Vagina (tissue), 2 donors: ENCODE data around the gene ITGB3. TPM values are rescaled to one million over a fixed set of nuclear protein-coding genes. Genes with fewer than 3 reads are reported as not detected.
"Not testable (repeated sequence)": the region's sequence is repeated elsewhere in the genome, so short reads cannot be mapped to it uniquely, and the experiment has no call there.

ENCODE experiments used
- DNase-seq, 2 donors: peaks; one replicate each; pipeline ENCODE4 v3.0.0-alpha.2; 2017; ENCODE audit errors: extremely low spot score in 2 of 2
- H3K27ac ChIP-seq: fragments of 200-600 bp; sonication (generic); one replicate; pipeline ENCODE4 v1.5.1; 2019
- H3K27me3 ChIP-seq: fragments of 200-600 bp; sonication (generic); one replicate; pipeline ENCODE4 v1.5.1; 2019
- H3K36me3 ChIP-seq, 2 donors: fragments of 200-600 bp; sonication (generic); one replicate each; pipeline ENCODE4 v1.5.1; 2017 to 2019
- H3K4me1 ChIP-seq: fragments of 200-600 bp; sonication (generic); one replicate; pipeline ENCODE4 v1.5.1; 2019
- H3K4me3 ChIP-seq, 2 donors: fragments of 200-600 bp; sonication (generic); 1 replicate in 1 of 2; 2 replicates in 1 of 2; pipeline ENCODE4 v1.5.1; 2016 to 2019
- H3K9me3 ChIP-seq: fragments of 200-600 bp; sonication (generic); one replicate; pipeline ENCODE4 v1.5.1; 2019
- CTCF ChIP-seq, 3 experiments: fragments of 450-650 bp in 2 of 3; fragments of 200-600 bp in 1 of 3; sonication (generic) in 1 of 3; IDR thresholded peaks; one replicate each; pipeline ENCODE4 v1.5.1; 2017 to 2019; ENCODE audit warnings: antibody characterized with exemption in 3 of 3, mild to moderate bottlenecking in 2 of 3, moderate library complexity in 2 of 3
- POLR2A ChIP-seq, 2 donors: fragments of 450-650 bp; IDR thresholded peaks; one replicate each; pipeline ENCODE4 v1.6.1; 2017; ENCODE audit warnings: antibody characterized with exemption in 2 of 2, mild to moderate bottlenecking in 2 of 2, moderate library complexity in 2 of 2
- POLR2AphosphoS5 ChIP-seq, 2 donors: sonication (generic); formaldehyde crosslinking; IDR thresholded peaks; one replicate each; pipeline ENCODE4 v1.9.0; 2017; ENCODE audit warnings: antibody characterized with exemption in 2 of 2, mild to moderate bottlenecking in 2 of 2, low read depth in 1 of 2; ENCODE audit not compliant: insufficient read depth in 1 of 2
- intact Hi-C: fragments of 100-400 bp; cut with DNase I; formaldehyde crosslinking; loops from one replicate; pipeline ENCODE4 v1.15.1; 2023
- total RNA-seq: library from RNA; depleted of rRNA; stranded (reverse); fragments of >200 nt; gene quantifications from one replicate; pipeline ENCODE4 v1.2.3, GENCODE V29; 2016

ITGB3 gene
- total RNA-seq, 1 donor from 2014 or later = 6.1 TPM

GRCh38 chr17:47223007-47223406 lies 30.6 kb upstream of the ITGB3 start:
- Histone ChIP-seq H3K27me3 (no peaks in the 10 kb centered on the region), H3K4me1 (peaks cover 31% of the 10 kb centered on the region), H3K36me3 (no peaks in the 10 kb centered on the region), H3K9me3 (no peaks in the 10 kb centered on the region), H3K4me3 (no peak overlapping the region), H3K27ac (peak overlapping the region; percentile 83)
- intact Hi-C loops = no loop called here
- TF ChIP-seq CTCF (IDR thresholded peaks at IDR 0.05) (no peak), POLR2A (IDR thresholded peaks at IDR 0.05) (no peak), POLR2AphosphoS5 (IDR thresholded peaks at IDR 0.05; ENCODE audit: insufficient read depth in 1 of 2, low read depth in 1 of 2) (no peak)
- DNase-seq = no peak

GRCh38 chr17:47223460-47223859 lies 30.2 kb upstream of the ITGB3 start:
- Histone ChIP-seq H3K27ac (peak overlapping the region; percentile 83), H3K9me3 (no peaks in the 10 kb centered on the region), H3K4me1 (peaks cover 31% of the 10 kb centered on the region), H3K4me3 (no peak overlapping the region), H3K27me3 (no peaks in the 10 kb centered on the region), H3K36me3 (no peaks in the 10 kb centered on the region)
- TF ChIP-seq POLR2AphosphoS5 (IDR thresholded peaks at IDR 0.05; ENCODE audit: insufficient read depth in 1 of 2, low read depth in 1 of 2) (no peak), POLR2A (IDR thresholded peaks at IDR 0.05) (no peak), CTCF (IDR thresholded peaks at IDR 0.05) (no peak)
- no peak for DNase-seq
- intact Hi-C loops = no loop called here

GRCh38 chr17:47224077-47224476 lies 29.6 kb upstream of the ITGB3 start:
- intact Hi-C loops = not testable (repeated sequence)

GRCh38 chr17:47224966-47225365 lies 28.7 kb upstream of the ITGB3 start:
- intact Hi-C loops = no loop called here
- no peak for TF ChIP-seq POLR2A (IDR thresholded peaks at IDR 0.05)
- TF ChIP-seq POLR2AphosphoS5 (IDR thresholded peaks at IDR 0.05; ENCODE audit: insufficient read depth in 1 of 2, low read depth in 1 of 2) = no peak
- no peak for TF ChIP-seq CTCF (IDR thresholded peaks at IDR 0.05)
- Histone ChIP-seq H3K27me3 (no peaks in the 10 kb centered on the region), H3K27ac (peak overlapping the region; percentile 83), H3K4me1 (peaks cover 31% of the 10 kb centered on the region), H3K36me3 (no peaks in the 10 kb centered on the region), H3K4me3 (no peak overlapping the region), H3K9me3 (no peaks in the 10 kb centered on the region)
- no peak for DNase-seq

More at GRCh38 chr17:47224077-47224476, 29.6 kb upstream of the ITGB3 start:
- not testable (repeated sequence) for H3K4me3 ChIP-seq, H3K9me3 ChIP-seq, DNase-seq, H3K36me3 ChIP-seq, H3K27me3 ChIP-seq
- H3K4me1 ChIP-seq = peaks cover 31% of the 10 kb centered on the region
- peak overlapping the region; percentile 83 for H3K27ac ChIP-seq

- no peaks in the 10 kb centered on the region for H3K36me3 ChIP-seq
- H3K27me3 ChIP-seq = no peaks in the 10 kb centered on the region
- peaks cover 31% of the 10 kb centered on the region for H3K4me1 ChIP-seq
- TF ChIP-seq POLR2A (IDR thresholded peaks at IDR 0.05) (no peak), POLR2AphosphoS5 (IDR thresholded peaks at IDR 0.05; ENCODE audit: insufficient read depth in 1 of 2, low read depth in 1 of 2) (peak; percentile 27 to 82)
- intact Hi-C loops = no loop called here
- no peak overlapping the region for H3K4me3 ChIP-seq
- no peak for DNase-seq
- H3K9me3 ChIP-seq = no peaks in the 10 kb centered on the region
- peak overlapping the region; percentile 83 for H3K27ac ChIP-seq
These were observed 28.2 kb upstream of the ITGB3 start for GRCh38 chr17:47225436-47225858.

- Histone ChIP-seq H3K4me1 (peaks cover 31% of the 10 kb centered on the region), H3K27me3 (no peaks in the 10 kb centered on the region), H3K9me3 (no peaks in the 10 kb centered on the region), H3K4me3 (no peak overlapping the region), H3K27ac (peak overlapping the region; percentile 83), H3K36me3 (no peaks in the 10 kb centered on the region)
- intact Hi-C loops = no loop called here
- DNase-seq = no peak
- no peak for TF ChIP-seq POLR2AphosphoS5 (IDR thresholded peaks at IDR 0.05; ENCODE audit: insufficient read depth in 1 of 2, low read depth in 1 of 2)
- TF ChIP-seq CTCF (IDR thresholded peaks at IDR 0.05) = no peak
- TF ChIP-seq POLR2A (IDR thresholded peaks at IDR 0.05) = no peak
These were observed 27.5 kb upstream of the ITGB3 start for GRCh38 chr17:47225911-47226688.
